Fibroblast of skin of left quadriceps (primary cell): Measurements from ENCODE around the gene LTA.
A peak's percentile ranks its signal among the peaks of the same experiment; 100 is the strongest.

ENCODE experiments used
- DNase-seq, 2 experiments: peaks; one replicate each; pipeline ENCODE4 v3.0.0-alpha.2; 2013; ENCODE audit warnings: low read depth in 2 of 2

The LTA gene

GRCh38 chr6:31569861-31570536 lies 2.1 kb upstream of the LTA start:
- no peak for DNase-seq

GRCh38 chr6:31573239-31574105 lies 1.4 kb downstream of the LTA start:
- no peak for DNase-seq

- DNase-seq: no peak
Measured at GRCh38 chr6:31574106-31575061, 2.3 kb downstream of the LTA start.

- DNase-seq: no peak
Measured at GRCh38 chr6:31575335-31575901, 3.3 kb downstream of the LTA start, which contains the start of gene TNF. TNF (plus strand) TSS chr6:31575565; CDS start chr6:31575742, 177 bp downstream.

DNA sequence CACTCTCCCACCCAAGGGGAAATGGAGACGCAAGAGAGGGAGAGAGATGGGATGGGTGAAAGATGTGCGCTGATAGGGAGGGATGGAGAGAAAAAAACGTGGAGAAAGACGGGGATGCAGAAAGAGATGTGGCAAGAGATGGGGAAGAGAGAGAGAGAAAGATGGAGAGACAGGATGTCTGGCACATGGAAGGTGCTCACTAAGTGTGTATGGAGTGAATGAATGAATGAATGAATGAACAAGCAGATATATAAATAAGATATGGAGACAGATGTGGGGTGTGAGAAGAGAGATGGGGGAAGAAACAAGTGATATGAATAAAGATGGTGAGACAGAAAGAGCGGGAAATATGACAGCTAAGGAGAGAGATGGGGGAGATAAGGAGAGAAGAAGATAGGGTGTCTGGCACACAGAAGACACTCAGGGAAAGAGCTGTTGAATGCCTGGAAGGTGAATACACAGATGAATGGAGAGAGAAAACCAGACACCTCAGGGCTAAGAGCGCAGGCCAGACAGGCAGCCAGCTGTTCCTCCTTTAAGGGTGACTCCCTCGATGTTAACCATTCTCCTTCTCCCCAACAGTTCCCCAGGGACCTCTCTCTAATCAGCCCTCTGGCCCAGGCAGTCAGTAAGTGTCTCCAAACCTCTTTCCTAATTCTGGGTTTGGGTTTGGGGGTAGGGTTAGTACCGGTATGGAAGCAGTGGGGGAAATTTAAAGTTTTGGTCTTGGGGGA lies 4.0 kb downstream of the LTA start:
- no peak for DNase-seq

GRCh38 chr6:31576897-31577578 lies 4.9 kb downstream of the LTA start:
- DNase-seq: no peak

DNA sequence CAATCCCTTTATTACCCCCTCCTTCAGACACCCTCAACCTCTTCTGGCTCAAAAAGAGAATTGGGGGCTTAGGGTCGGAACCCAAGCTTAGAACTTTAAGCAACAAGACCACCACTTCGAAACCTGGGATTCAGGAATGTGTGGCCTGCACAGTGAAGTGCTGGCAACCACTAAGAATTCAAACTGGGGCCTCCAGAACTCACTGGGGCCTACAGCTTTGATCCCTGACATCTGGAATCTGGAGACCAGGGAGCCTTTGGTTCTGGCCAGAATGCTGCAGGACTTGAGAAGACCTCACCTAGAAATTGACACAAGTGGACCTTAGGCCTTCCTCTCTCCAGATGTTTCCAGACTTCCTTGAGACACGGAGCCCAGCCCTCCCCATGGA lies 5.5 kb downstream of the LTA start:
- no peak for DNase-seq

DNA sequence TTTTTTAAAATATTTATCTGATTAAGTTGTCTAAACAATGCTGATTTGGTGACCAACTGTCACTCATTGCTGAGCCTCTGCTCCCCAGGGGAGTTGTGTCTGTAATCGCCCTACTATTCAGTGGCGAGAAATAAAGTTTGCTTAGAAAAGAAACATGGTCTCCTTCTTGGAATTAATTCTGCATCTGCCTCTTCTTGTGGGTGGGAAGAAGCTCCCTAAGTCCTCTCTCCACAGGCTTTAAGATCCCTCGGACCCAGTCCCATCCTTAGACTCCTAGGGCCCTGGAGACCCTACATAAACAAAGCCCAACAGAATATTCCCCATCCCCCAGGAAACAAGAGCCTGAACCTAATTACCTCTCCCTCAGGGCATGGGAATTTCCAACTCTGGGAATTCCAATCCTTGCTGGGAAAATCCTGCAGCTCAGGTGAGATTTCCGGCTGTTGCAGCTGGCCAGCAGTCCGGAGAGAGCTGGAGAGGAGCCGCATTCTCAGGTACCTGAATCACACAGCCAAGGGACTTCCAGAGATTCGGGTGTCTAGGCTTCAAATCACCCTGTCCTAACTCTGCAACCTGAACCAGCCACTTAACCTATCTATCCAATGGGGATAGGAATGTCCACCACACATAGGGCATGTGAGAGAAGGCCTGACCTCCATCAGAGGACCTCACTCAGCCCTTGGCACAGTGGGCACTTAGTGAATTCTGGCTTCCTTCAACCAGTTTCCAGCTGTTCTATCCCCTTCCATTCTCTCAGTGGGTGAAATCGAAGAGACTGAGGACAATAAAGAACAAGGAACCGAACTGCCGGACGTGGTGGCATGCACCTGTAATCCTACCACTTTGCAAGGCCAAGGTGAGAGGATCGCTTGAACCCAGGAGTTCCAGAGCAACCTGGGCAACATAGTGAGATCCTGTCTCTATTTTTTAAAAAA lies 6.4 kb downstream of the LTA start:
- DNase-seq: no peak

DNA sequence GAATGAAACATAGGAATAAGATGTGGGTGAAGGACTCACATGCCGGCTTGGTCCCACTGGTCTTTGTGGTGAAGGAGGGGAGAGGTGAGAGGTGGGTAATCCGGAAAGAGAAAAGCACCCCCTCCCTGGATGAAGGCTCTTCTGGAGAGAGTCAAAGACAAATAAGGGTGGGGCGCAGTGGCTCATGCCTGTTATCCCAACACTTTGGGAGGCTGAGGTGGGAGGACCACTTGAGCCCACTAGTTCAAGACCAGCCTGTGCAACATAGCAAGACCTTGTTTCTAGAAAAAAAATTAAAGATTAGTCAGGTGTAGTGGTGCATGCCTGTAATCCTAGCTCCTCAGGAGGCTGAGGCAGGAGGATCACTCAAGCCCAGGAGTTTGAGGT lies 7.0 kb downstream of the LTA start:
- no peak for DNase-seq

- DNase-seq: no peak
Measured at GRCh38 chr6:31579546-31580437, 7.7 kb downstream of the LTA start.

DNA sequence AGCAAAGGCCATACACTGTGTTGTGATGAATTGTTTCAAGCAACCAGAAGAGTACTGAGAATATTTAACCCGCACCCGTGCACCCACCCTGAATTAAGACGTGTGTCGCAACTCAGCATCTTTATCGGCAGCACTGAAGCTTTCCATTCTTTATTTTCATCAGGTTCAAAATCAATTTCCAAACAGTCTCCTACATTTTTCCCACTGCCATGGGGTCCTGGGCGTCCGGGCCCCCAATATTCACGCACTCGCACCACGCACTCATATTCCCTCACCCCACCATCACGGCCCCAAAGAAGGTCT lies 8.3 kb downstream of the LTA start:
- no peak for DNase-seq

- peak; percentile 50 to 57 for DNase-seq
Measured at GRCh38 chr6:31580807-31581433, 8.8 kb downstream of the LTA start.

GRCh38 chr6:31581434-31582229 lies 9.5 kb downstream of the LTA start:
- no peak for DNase-seq

- DNase-seq: no peak
Measured at GRCh38 chr6:31582230-31582643, 10.1 kb downstream of the LTA start, which contains the start of gene LTB. LTB (minus strand) TSS chr6:31582424; CDS start chr6:31582417, 7 bp downstream.

DNA sequence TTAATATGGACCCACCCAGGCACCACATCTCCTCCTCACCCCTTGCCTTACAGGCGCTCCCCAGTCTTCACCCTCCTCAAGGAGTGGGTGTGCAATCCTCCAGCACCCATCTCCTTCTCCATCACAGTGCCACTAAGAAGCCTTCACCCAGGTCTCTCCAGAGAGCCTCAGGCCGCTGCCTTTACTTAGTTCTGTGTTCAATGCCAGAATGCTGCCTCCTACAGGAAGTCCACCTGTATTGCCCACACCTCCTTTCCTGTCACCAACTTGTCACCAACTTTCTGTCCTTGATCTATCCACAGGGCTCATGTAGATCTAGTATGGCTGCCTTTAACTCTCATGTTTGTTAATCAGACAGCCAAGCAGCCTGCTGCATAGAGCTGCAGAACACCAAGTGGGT lies 13.4 kb downstream of the LTA start:
- DNase-seq: no peak

GRCh38 chr6:31586008-31586407 lies 13.9 kb downstream of the LTA start, which contains the start of gene LST1:
LST1 (plus strand) TSS chr6:31586277; CDS start chr6:31587300, 1,023 bp downstream.
- DNase-seq: no peak
